ENCODE data around the gene HOXC12. TPM values are rescaled to one million over a fixed set of nuclear protein-coding genes. Genes with fewer than 3 reads are reported as not detected.

The HOXC12 gene
- total RNA-seq, 1 experiment from 2014 or later, result not detected

GRCh38 chr12:53971686-53972085, 17.0 kb downstream of the HOXC12 start (continued):
- TF ChIP-seq HMGXB4 (CRISPR knock-in tag; IDR thresholded peaks at IDR 0.05) (no peak), GABPB1 (CRISPR knock-in tag; IDR thresholded peaks at IDR 0.05) (no peak)

- CTCF ChIA-PET, result no interaction called here
- H3K9me3 Mint-ChIP-seq, result no peaks in the 10 kb centered on the region
Measured at GRCh38 chr12:53972152-53972702, 17.5 kb downstream of the HOXC12 start.

GRCh38 chr12:53972722-53973235, 18.1 kb downstream of the HOXC12 start, which contains the start of gene HOXC11:
TSS of gene HOXC11 (plus strand) at chr12:53973126. CDS start at chr12:53973242, 116 bp downstream.
- no peak for DNase-seq (ENCODE audit: low spot score)
- no peaks in the 10 kb centered on the region for H3K9me3 Mint-ChIP-seq
- no peak within 1 kb of the TSS for H3K27ac Mint-ChIP-seq
- peak; percentile 41 for TF ChIP-seq USF2 (CRISPR knock-in tag; IDR thresholded peaks at IDR 0.05)
- TF ChIP-seq ZNF281 (CRISPR knock-in tag; IDR thresholded peaks at IDR 0.05), result no peak
- TF ChIP-seq NFYB (CRISPR knock-in tag; conservative IDR thresholded peaks at IDR 0.05; ENCODE audit: low read depth), result no peak
- no peaks in the 10 kb centered on the region for H3K36me3 Mint-ChIP-seq
- H3K4me3 Mint-ChIP-seq, result peak within 1 kb of the TSS; percentile 64
- peaks cover 16% of the 10 kb centered on the region for H3K4me1 Mint-ChIP-seq
- peaks cover 100% of the 10 kb centered on the region for H3K27me3 Mint-ChIP-seq (ENCODE audit: low read depth)
- ChIA-PET CTCF (interaction anchor here (0.8 to 1.2 kb wide), 4 partner anchors 15 to 427 kb away, joined by 3 to 4 read pairs (median 3); partner anchors contain the start of gene HOXC8), POLR2A (no interaction called here)
- no peak for ATAC-seq

More at GRCh38 chr12:53972152-53972702, 17.5 kb downstream of the HOXC12 start:
- POLR2A ChIA-PET, result no interaction called here
- Mint-ChIP-seq H3K27me3 (ENCODE audit: low read depth) (peaks cover 100% of the 10 kb centered on the region), H3K36me3 (no peaks in the 10 kb centered on the region), H3K4me1 (peaks cover 16% of the 10 kb centered on the region), H3K4me3 (no peak overlapping the region), H3K27ac (no peak overlapping the region)
- DNase-seq (ENCODE audit: low spot score), result no peak
- TF ChIP-seq ERG (CRISPR knock-in tag; IDR thresholded peaks at IDR 0.05) (no peak), NR1H2 (CRISPR knock-in tag; IDR thresholded peaks at IDR 0.05) (no peak), USF1 (CRISPR knock-in tag; IDR thresholded peaks at IDR 0.05) (no peak), AFF4 (CRISPR knock-in tag; IDR thresholded peaks at IDR 0.05; ENCODE audit: borderline replicate concordance) (no peak), PRRX2 (CRISPR knock-in tag; IDR thresholded peaks at IDR 0.05) (no peak), TEAD4 (CRISPR knock-in tag; IDR thresholded peaks at IDR 0.05) (no peak)
- ATAC-seq, result no peak

Data from WTC11 (cell line).